Vagina (tissue), 2 donors: ENCODE data around the gene RBMX2.
"Not testable (repeated sequence)": the region's sequence is repeated elsewhere in the genome, so short reads cannot be mapped to it uniquely, and the experiment has no call there.

ENCODE experiments used
- CTCF ChIP-seq, 3 experiments: fragments of 450-650 bp in 2 of 3; fragments of 200-600 bp in 1 of 3; sonication (generic) in 1 of 3; IDR thresholded peaks; one replicate each; pipeline ENCODE4 v1.5.1; 2017 to 2019; ENCODE audit warnings: antibody characterized with exemption in 3 of 3, mild to moderate bottlenecking in 2 of 3, moderate library complexity in 2 of 3
- POLR2A ChIP-seq, 2 donors: fragments of 450-650 bp; IDR thresholded peaks; one replicate each; pipeline ENCODE4 v1.6.1; 2017; ENCODE audit warnings: antibody characterized with exemption in 2 of 2, mild to moderate bottlenecking in 2 of 2, moderate library complexity in 2 of 2

GRCh38 chrX:130429236-130429635 lies 27.4 kb downstream of the RBMX2 start:
- not testable (repeated sequence) for TF ChIP-seq CTCF, POLR2A (IDR thresholded peaks at IDR 0.05)
